ENCODE results near the gene CLMN. TPM values are rescaled to one million over a fixed set of nuclear protein-coding genes. Genes with fewer than 3 reads are reported as not detected.

Gene CLMN
- total RNA-seq, 1 donor = 1.1 TPM

- TF ChIP-seq, protein P1, sequence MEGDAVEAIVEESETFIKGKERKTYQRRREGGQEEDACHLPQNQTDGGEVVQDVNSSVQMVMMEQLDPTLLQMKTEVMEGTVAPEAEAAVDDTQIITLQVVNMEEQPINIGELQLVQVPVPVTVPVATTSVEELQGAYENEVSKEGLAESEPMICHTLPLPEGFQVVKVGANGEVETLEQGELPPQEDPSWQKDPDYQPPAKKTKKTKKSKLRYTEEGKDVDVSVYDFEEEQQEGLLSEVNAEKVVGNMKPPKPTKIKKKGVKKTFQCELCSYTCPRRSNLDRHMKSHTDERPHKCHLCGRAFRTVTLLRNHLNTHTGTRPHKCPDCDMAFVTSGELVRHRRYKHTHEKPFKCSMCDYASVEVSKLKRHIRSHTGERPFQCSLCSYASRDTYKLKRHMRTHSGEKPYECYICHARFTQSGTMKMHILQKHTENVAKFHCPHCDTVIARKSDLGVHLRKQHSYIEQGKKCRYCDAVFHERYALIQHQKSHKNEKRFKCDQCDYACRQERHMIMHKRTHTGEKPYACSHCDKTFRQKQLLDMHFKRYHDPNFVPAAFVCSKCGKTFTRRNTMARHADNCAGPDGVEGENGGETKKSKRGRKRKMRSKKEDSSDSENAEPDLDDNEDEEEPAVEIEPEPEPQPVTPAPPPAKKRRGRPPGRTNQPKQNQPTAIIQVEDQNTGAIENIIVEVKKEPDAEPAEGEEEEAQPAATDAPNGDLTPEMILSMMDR (IDR thresholded peaks at IDR 0.05; ENCODE audit: extremely low read depth, low read depth, low read length) = no peak
- Histone ChIP-seq H3K27me3 (ENCODE audit: insufficient read depth, low read length) (peaks cover 12% of the 10 kb centered on the region), H3K27ac (ENCODE audit: low read depth, low read length) (no peak overlapping the region), H3K4me1 (ENCODE audit: insufficient read depth, low read length) (no peaks in the 10 kb centered on the region), H3K4me2 (ENCODE audit: insufficient read depth, low read length) (no peak overlapping the region), H3K36me3 (ENCODE audit: insufficient read depth, low read length) (no peaks in the 10 kb centered on the region), H3K79me2 (ENCODE audit: insufficient read depth, low read length) (no peaks in the 10 kb centered on the region), H3K9me3 (ENCODE audit: low read depth, low read length) (no peaks in the 10 kb centered on the region), H2AFZ (ENCODE audit: low read length) (no peak overlapping the region), H4K20me1 (ENCODE audit: insufficient read depth, low read length) (no peaks in the 10 kb centered on the region), H3K4me3 (ENCODE audit: insufficient read depth, low read length) (no peak overlapping the region)
- no peak for DNase-seq (ENCODE audit: insufficient read length, low spot score, missing footprints)
Measured at GRCh38 chr14:95330591-95331370, 11.1 kb upstream of the CLMN start.

GRCh38 chr14:95329941-95330340, 10.2 kb upstream of the CLMN start:
- peaks cover 12% of the 10 kb centered on the region for H3K27me3 ChIP-seq (ENCODE audit: insufficient read depth, low read length)

GRCh38 chr14:95328729-95329503, 9.2 kb upstream of the CLMN start:
- TF ChIP-seq, protein P1 (IDR thresholded peaks at IDR 0.05; ENCODE audit: extremely low read depth, low read depth, low read length) = no peak
- no peaks in the 10 kb centered on the region for H3K9me3 ChIP-seq (ENCODE audit: low read depth, low read length)
- no peak overlapping the region for H3K4me3 ChIP-seq (ENCODE audit: insufficient read depth, low read length)
- H3K27me3 ChIP-seq (ENCODE audit: insufficient read depth, low read length) = peaks cover 14% of the 10 kb centered on the region
- H3K27ac ChIP-seq (ENCODE audit: low read depth, low read length) = no peak overlapping the region
- H4K20me1 ChIP-seq (ENCODE audit: insufficient read depth, low read length) = no peaks in the 10 kb centered on the region
- H3K79me2 ChIP-seq (ENCODE audit: insufficient read depth, low read length) = no peaks in the 10 kb centered on the region
- H3K4me2 ChIP-seq (ENCODE audit: insufficient read depth, low read length) = no peak overlapping the region
- no peaks in the 10 kb centered on the region for H3K4me1 ChIP-seq (ENCODE audit: insufficient read depth, low read length)
- no peak for DNase-seq (ENCODE audit: insufficient read length, low spot score, missing footprints)
- no peak overlapping the region for H2AFZ ChIP-seq (ENCODE audit: low read length)
- H3K36me3 ChIP-seq (ENCODE audit: insufficient read depth, low read length) = no peaks in the 10 kb centered on the region

More at GRCh38 chr14:95329941-95330340, 10.2 kb upstream of the CLMN start:
- H3K27ac ChIP-seq (ENCODE audit: low read depth, low read length) = no peak overlapping the region
- H4K20me1 ChIP-seq (ENCODE audit: insufficient read depth, low read length) = no peaks in the 10 kb centered on the region
- no peaks in the 10 kb centered on the region for H3K9me3 ChIP-seq (ENCODE audit: low read depth, low read length)
- TF ChIP-seq, protein P1 (IDR thresholded peaks at IDR 0.05; ENCODE audit: extremely low read depth, low read depth, low read length) = no peak
- no peaks in the 10 kb centered on the region for H3K4me1 ChIP-seq (ENCODE audit: insufficient read depth, low read length)
- DNase-seq (ENCODE audit: insufficient read length, low spot score, missing footprints) = no peak
- H3K4me3 ChIP-seq (ENCODE audit: insufficient read depth, low read length) = no peak overlapping the region
- no peak overlapping the region for H3K4me2 ChIP-seq (ENCODE audit: insufficient read depth, low read length)
- no peak overlapping the region for H2AFZ ChIP-seq (ENCODE audit: low read length)
- H3K79me2 ChIP-seq (ENCODE audit: insufficient read depth, low read length) = no peaks in the 10 kb centered on the region
- H3K36me3 ChIP-seq (ENCODE audit: insufficient read depth, low read length) = no peaks in the 10 kb centered on the region
